Neural cell (in vitro differentiated cells): ENCODE data around the gene SEPTIN1. TPM values are rescaled to one million over a fixed set of nuclear protein-coding genes. Genes with fewer than 3 reads are reported as not detected.

ENCODE experiments used
- H2AFZ ChIP-seq: fragments of 200-600, 300-800 bp; sonication (generic), shearing (Covaris generic); 2 replicates; pipeline ENCODE4 v1.6.0; 2014; ENCODE audit warnings: low read depth, mild to moderate bottlenecking, antibody characterized with exemption, low read length, moderate library complexity
- H3F3A ChIP-seq: fragments of 200-600 bp; shearing (Covaris generic); 2 replicates; pipeline ENCODE4 v1.6.1; 2016; ENCODE audit warnings: mild to moderate bottlenecking, moderate library complexity, mixed read lengths, antibody characterized with exemption, low read length; ENCODE audit not compliant: insufficient read depth, poor library complexity, severe bottlenecking
- H3K27ac ChIP-seq: fragments of 200-600, 300-800 bp; sonication (generic), shearing (Covaris generic); 2 replicates; pipeline ENCODE4 v1.5.1; 2014; ENCODE audit warnings: mild to moderate bottlenecking, low read length, moderate library complexity
- H3K27me3 ChIP-seq: fragments of 300-800, 200-600 bp; sonication (generic), shearing (Covaris generic); 2 replicates; pipeline ENCODE4 v1.6.0; 2014; ENCODE audit warnings: mild to moderate bottlenecking, low read depth, low read length, moderate library complexity; ENCODE audit not compliant: insufficient read depth
- H3K36me3 ChIP-seq: fragments of 300-800, 200-600 bp; sonication (generic), shearing (Covaris generic); 2 replicates; pipeline ENCODE4 v1.5.1; 2014; ENCODE audit warnings: mild to moderate bottlenecking, antibody characterized with exemption, low read length, moderate library complexity; ENCODE audit not compliant: insufficient read depth
- H3K4me2 ChIP-seq: fragments of 300-800, 200-600 bp; sonication (generic), shearing (Covaris generic); 2 replicates; pipeline ENCODE4 v1.6.0; 2014; ENCODE audit warnings: mild to moderate bottlenecking, low read length
- H3K4me3 ChIP-seq: fragments of 300-800, 200-600 bp; sonication (generic), shearing (Covaris generic); 2 replicates; pipeline ENCODE4 v1.5.1; 2014; ENCODE audit warnings: mild to moderate bottlenecking, low read length, moderate library complexity
- H3K79me2 ChIP-seq: fragments of 200-600 bp; shearing (Covaris generic); replicated peaks from 2 replicates; pipeline ENCODE4 v1.6.0; 2014; ENCODE audit warnings: mild to moderate bottlenecking, low read length, moderate library complexity; ENCODE audit not compliant: insufficient read depth
- H3K9ac ChIP-seq: fragments of 300-800, 200-600 bp; sonication (generic), shearing (Covaris generic); 2 replicates; pipeline ENCODE4 v1.6.1; 2016; ENCODE audit warnings: mild to moderate bottlenecking, low read length, mixed read lengths
- H3K9me2 ChIP-seq: fragments of 200-600 bp; shearing (Covaris generic); 2 replicates; pipeline ENCODE4 v1.6.1; 2016; ENCODE audit warnings: mild to moderate bottlenecking, low read length, mixed read lengths; ENCODE audit not compliant: insufficient read depth
- H3K9me3 ChIP-seq: fragments of 200-600, 300-800 bp; sonication (generic), shearing (Covaris generic); 2 replicates; pipeline ENCODE4 v1.6.1; 2016; ENCODE audit warnings: mild to moderate bottlenecking, mixed run types, low read length, moderate library complexity, mixed read lengths
- H4K20me1 ChIP-seq: fragments of 200-600 bp; shearing (Covaris generic); 2 replicates; pipeline ENCODE4 v1.6.1; 2016; ENCODE audit warnings: mild to moderate bottlenecking, mixed run types; ENCODE audit not compliant: insufficient read depth
- CTCF ChIP-seq: fragments of 450-650 bp; IDR thresholded peaks from 2 replicates; pipeline ENCODE4 v1.5.1; 2014; ENCODE audit warnings: antibody characterized with exemption, mild to moderate bottlenecking, moderate library complexity; ENCODE audit not compliant: poor library complexity, severe bottlenecking
- EP300 ChIP-seq: fragments of 450-650 bp; conservative IDR thresholded peaks from 2 replicates; pipeline ENCODE4 v1.6.1; 2014; ENCODE audit warnings: antibody characterized with exemption, mild to moderate bottlenecking, moderate library complexity; ENCODE audit not compliant: poor library complexity, severe bottlenecking
- EZH2 ChIP-seq: fragments of 200-600, 300-800 bp; shearing (Covaris generic), sonication (generic); IDR thresholded peaks from 2 replicates; pipeline ENCODE4 v1.6.1; 2014; ENCODE audit warnings: antibody characterized with exemption, low read length, borderline replicate concordance, mild to moderate bottlenecking; ENCODE audit not compliant: insufficient read depth, poor library complexity, severe bottlenecking
- MXI1 ChIP-seq: fragments of 450-650 bp; conservative IDR thresholded peaks from 2 replicates; pipeline ENCODE4 v1.6.1; 2014; ENCODE audit warnings: antibody characterized with exemption, mild to moderate bottlenecking; ENCODE audit not compliant: poor library complexity, severe bottlenecking
- POLR2AphosphoS5 ChIP-seq: IDR thresholded peaks from 2 replicates; pipeline ENCODE4 v1.6.1; 2012
- RAD21 ChIP-seq: fragments of 450-650 bp; conservative IDR thresholded peaks from 2 replicates; pipeline ENCODE4 v1.6.1; 2014; ENCODE audit warnings: antibody characterized with exemption, mild to moderate bottlenecking, moderate library complexity
- REST ChIP-seq: IDR thresholded peaks from 2 replicates; pipeline ENCODE4 v1.6.1; 2012; ENCODE audit warnings: borderline replicate concordance
- SMC3 ChIP-seq: fragments of 450-650 bp; conservative IDR thresholded peaks from 2 replicates; pipeline ENCODE4 v1.6.1; 2014; ENCODE audit warnings: antibody characterized with exemption, mild to moderate bottlenecking, moderate library complexity; ENCODE audit not compliant: poor library complexity
- TAF1 ChIP-seq: IDR thresholded peaks from 2 replicates; pipeline ENCODE4 v1.6.1; 2012; ENCODE audit warnings: low read depth
- polyA plus RNA-seq: library from polyadenylated mRNA; depleted of rRNA; stranded (reverse); fragments of >200 nt; gene quantifications from 2 replicates; pipeline ENCODE4 v1.2.3, GENCODE V29; 2014

Gene SEPTIN1
- polyA plus RNA-seq, 1 donor from 2014 or later, result 0.38 TPM

- peaks cover 12% of the 10 kb centered on the region for H3F3A ChIP-seq
- H3K9me2 ChIP-seq, result no peaks in the 10 kb centered on the region
- H3K79me2 ChIP-seq, result peaks cover 29% of the 10 kb centered on the region
- no peaks in the 10 kb centered on the region for H3K9me3 ChIP-seq
- no peak overlapping the region for H2AFZ ChIP-seq
- H3K27ac ChIP-seq, result peak overlapping the region; percentile 99
- H3K27me3 ChIP-seq, result no peaks in the 10 kb centered on the region
- H3K4me3 ChIP-seq, result peak overlapping the region; percentile 68
- H4K20me1 ChIP-seq, result no peaks in the 10 kb centered on the region
- TF ChIP-seq SMC3 (no peak), EP300 (no peak), POLR2AphosphoS5 (no peak), RAD21 (no peak), EZH2 (no peak), REST (no peak), TAF1 (no peak), MXI1 (no peak), CTCF (no peak)
- peak overlapping the region; percentile 85 for H3K4me2 ChIP-seq
- peak overlapping the region; percentile 88 for H3K9ac ChIP-seq
- H3K36me3 ChIP-seq, result peaks cover 7% of the 10 kb centered on the region
Observed at GRCh38 chr16:30398661-30399434, 16.5 kb upstream of the SEPTIN1 start.

GRCh38 chr16:30397776-30398660, 15.7 kb upstream of the SEPTIN1 start:
- Histone ChIP-seq H3K36me3 (peaks cover 7% of the 10 kb centered on the region), H3K27me3 (no peaks in the 10 kb centered on the region), H3K9me3 (no peaks in the 10 kb centered on the region), H2AFZ (no peak overlapping the region), H3K27ac (peak overlapping the region; percentile 99), H3F3A (peaks cover 15% of the 10 kb centered on the region), H3K9ac (peak overlapping the region; percentile 88), H3K4me3 (no peak overlapping the region), H3K79me2 (peaks cover 32% of the 10 kb centered on the region), H3K4me2 (no peak overlapping the region), H4K20me1 (no peaks in the 10 kb centered on the region), H3K9me2 (no peaks in the 10 kb centered on the region)
- TF ChIP-seq CTCF (no peak), EZH2 (no peak), SMC3 (no peak), REST (no peak)
